ENCODE measurements around the gene PIP5K1B. TPM values are rescaled to one million over a fixed set of nuclear protein-coding genes. Genes with fewer than 3 reads are reported as not detected.

Gene PIP5K1B
- total and polyA plus RNA-seq, 2 donors (not counting 3 experiments of a cell fraction or from before 2014, with no cell fraction given): 0.27 TPM; not detected in 1

DNA sequence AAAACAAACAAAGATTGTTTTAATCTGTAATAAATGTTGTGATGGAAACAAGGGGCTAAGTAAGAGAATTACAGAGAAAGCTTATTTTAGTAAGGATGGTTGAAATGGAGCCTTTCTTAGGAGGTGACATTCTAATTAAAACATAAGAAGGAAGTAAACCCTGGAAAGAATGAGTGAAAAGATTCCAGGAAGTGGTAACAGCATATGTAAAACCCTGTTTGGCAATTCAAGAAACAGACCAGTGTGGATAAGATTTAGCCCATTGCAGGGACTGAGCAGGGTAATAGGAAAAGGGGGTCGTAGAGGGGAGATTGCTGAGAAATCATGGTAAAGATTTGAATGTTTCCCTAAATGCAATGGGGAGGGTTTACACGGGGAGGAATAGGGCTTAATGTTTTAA is 21.6 kb upstream of the PIP5K1B start:
- dilution Hi-C loops (cut with MboI; ENCODE audit: extremely low pct_ligation_motif_present, low sequenced_read_pairs): no loop called here
- CTCF ChIA-PET: no interaction called here
- intact Hi-C loops (cut with micrococcal nuclease): no loop called here

More for the DNA sequence above, 21.6 kb upstream of the PIP5K1B start:
- H3K27ac ChIP-seq (ENCODE audit: insufficient read depth, low read depth, low read length): no peak overlapping the region
- H2AFZ ChIP-seq (ENCODE audit: low read depth, low read length): no peak overlapping the region
- H4K20me1 ChIP-seq (replicated peaks; ENCODE audit: control insufficient read depth, extremely low read depth, insufficient read depth, low read length): no peaks in the 10 kb centered on the region
- POLR2A ChIA-PET: no interaction called here
- H3K4me2 ChIP-seq (ENCODE audit: insufficient read depth, low read length): no peak overlapping the region
- no peak overlapping the region for H3K4me3 ChIP-seq (replicated peaks in 1 of 3; ENCODE audit: insufficient read depth in 1 of 3, low read depth in 1 of 3, low read length in 3 of 3)
- TF ChIP-seq, protein P1, sequence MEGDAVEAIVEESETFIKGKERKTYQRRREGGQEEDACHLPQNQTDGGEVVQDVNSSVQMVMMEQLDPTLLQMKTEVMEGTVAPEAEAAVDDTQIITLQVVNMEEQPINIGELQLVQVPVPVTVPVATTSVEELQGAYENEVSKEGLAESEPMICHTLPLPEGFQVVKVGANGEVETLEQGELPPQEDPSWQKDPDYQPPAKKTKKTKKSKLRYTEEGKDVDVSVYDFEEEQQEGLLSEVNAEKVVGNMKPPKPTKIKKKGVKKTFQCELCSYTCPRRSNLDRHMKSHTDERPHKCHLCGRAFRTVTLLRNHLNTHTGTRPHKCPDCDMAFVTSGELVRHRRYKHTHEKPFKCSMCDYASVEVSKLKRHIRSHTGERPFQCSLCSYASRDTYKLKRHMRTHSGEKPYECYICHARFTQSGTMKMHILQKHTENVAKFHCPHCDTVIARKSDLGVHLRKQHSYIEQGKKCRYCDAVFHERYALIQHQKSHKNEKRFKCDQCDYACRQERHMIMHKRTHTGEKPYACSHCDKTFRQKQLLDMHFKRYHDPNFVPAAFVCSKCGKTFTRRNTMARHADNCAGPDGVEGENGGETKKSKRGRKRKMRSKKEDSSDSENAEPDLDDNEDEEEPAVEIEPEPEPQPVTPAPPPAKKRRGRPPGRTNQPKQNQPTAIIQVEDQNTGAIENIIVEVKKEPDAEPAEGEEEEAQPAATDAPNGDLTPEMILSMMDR (IDR thresholded peaks at IDR 0.05; ENCODE audit: extremely low read depth in 1 of 2, insufficient read depth in 1 of 2, low read depth in 1 of 2, low read length in 2 of 2): no peak
- TF ChIP-seq EZH2 (IDR thresholded peaks at IDR 0.05; ENCODE audit: borderline replicate concordance, low read depth, low read length, severe bottlenecking) (no peak), FOS (IDR thresholded peaks at IDR 0.05; ENCODE audit: borderline replicate concordance, insufficient read depth, low read length) (no peak), POLR2A (IDR thresholded peaks at IDR 0.05; ENCODE audit: low read depth, low read length) (no peak), JUN (IDR thresholded peaks at IDR 0.05; ENCODE audit: borderline replicate concordance, insufficient read depth, insufficient read length, low read depth) (no peak), POLR2AphosphoS5 (IDR thresholded peaks at IDR 0.05; ENCODE audit: insufficient read depth, low read depth, low read length) (no peak), GATA2 (IDR thresholded peaks at IDR 0.05; ENCODE audit: insufficient read depth, insufficient read length, low read depth, low read length) (no peak), MYC (IDR thresholded peaks at IDR 0.05; ENCODE audit: low read depth, low read length) (no peak)
- TF ChIP-seq, protein P2, sequence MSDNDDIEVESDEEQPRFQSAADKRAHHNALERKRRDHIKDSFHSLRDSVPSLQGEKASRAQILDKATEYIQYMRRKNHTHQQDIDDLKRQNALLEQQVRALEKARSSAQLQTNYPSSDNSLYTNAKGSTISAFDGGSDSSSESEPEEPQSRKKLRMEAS (IDR thresholded peaks at IDR 0.05; ENCODE audit: insufficient read depth, insufficient read length): no peak
- no TSS peak for BruUV-seq (replicated peaks)
- H3K9me3 ChIP-seq (replicated peaks; ENCODE audit: control insufficient read depth, insufficient read depth, low read length): no peaks in the 10 kb centered on the region
- H3K27me3 ChIP-seq (ENCODE audit: control insufficient read depth in 2 of 2, insufficient read depth in 2 of 2, low read length in 2 of 2): peaks cover 2% of the 10 kb centered on the region in 2 experiments
- H3K36me3 ChIP-seq (ENCODE audit: control insufficient read depth in 2 of 2, extremely low read depth in 1 of 2, insufficient read depth in 2 of 2, low read length in 2 of 2): no peaks in the 10 kb centered on the region
- no peaks in the 10 kb centered on the region for H3K79me2 ChIP-seq (ENCODE audit: control insufficient read depth, insufficient read depth, low read length)
- no peaks in the 10 kb centered on the region for H3K4me1 ChIP-seq (ENCODE audit: control insufficient read depth, extremely low read depth, insufficient read depth, low read length)
- no peak for FAIRE-seq
- DNase-seq (ENCODE audit: low read depth, low spot score): no peak
- no peaks in the 10 kb centered on the region for H3K9me1 ChIP-seq (replicated peaks; ENCODE audit: control insufficient read depth, extremely low read depth, insufficient read depth, low read length)
- no peak overlapping the region for H3K9ac ChIP-seq (replicated peaks; ENCODE audit: extremely low read depth, insufficient read depth, low read length)
